AG09319 (cell line): ENCODE data around the gene OSCP1.

Source experiments
- DNase-seq: peaks from one replicate; pipeline ENCODE4 v3.0.0-alpha.2; 2010; ENCODE audit warnings: low read depth; ENCODE audit errors: extremely low read depth
- TF ChIP-seq, protein P1 (sequence below): IDR thresholded peaks from 2 replicates; pipeline ENCODE4 v1.5.1; 2011; ENCODE audit warnings: low read depth, mild to moderate bottlenecking, inconsistent platforms, low read length, moderate library complexity

Gene OSCP1

DNA sequence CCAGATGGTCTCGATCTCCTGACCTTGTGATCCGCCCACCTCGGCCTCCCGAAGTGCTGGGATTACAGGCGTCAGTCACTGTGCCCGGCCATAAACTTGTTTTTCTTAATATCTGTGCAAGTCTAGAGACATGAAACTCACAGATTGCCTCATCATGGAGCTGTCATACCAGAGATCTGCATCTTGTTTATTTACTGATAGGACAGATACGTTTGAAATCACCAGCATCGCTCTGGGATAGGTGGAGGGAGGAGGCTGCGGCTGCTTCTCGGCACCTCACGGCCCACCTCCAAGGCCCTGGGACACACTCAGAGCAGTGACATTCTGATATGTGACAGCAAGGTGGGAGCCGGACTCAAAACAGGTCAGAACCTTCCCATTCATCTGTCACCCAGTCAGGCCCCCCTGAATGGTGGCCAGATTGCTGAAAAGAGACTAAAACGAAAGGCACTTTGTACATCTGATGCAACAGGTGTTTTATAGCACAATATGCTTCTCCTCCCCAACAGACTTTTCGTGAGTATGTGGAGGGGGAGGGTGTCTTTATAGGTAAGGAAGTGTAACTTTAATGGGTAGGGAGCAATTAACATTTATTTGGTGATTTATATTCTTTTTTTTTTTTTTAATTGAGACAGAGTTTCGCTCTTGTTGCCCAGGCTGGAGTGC, 34.5 kb downstream of the OSCP1 start:
- no peak for DNase-seq
- TF ChIP-seq, protein P1, sequence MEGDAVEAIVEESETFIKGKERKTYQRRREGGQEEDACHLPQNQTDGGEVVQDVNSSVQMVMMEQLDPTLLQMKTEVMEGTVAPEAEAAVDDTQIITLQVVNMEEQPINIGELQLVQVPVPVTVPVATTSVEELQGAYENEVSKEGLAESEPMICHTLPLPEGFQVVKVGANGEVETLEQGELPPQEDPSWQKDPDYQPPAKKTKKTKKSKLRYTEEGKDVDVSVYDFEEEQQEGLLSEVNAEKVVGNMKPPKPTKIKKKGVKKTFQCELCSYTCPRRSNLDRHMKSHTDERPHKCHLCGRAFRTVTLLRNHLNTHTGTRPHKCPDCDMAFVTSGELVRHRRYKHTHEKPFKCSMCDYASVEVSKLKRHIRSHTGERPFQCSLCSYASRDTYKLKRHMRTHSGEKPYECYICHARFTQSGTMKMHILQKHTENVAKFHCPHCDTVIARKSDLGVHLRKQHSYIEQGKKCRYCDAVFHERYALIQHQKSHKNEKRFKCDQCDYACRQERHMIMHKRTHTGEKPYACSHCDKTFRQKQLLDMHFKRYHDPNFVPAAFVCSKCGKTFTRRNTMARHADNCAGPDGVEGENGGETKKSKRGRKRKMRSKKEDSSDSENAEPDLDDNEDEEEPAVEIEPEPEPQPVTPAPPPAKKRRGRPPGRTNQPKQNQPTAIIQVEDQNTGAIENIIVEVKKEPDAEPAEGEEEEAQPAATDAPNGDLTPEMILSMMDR, result no peak

DNA sequence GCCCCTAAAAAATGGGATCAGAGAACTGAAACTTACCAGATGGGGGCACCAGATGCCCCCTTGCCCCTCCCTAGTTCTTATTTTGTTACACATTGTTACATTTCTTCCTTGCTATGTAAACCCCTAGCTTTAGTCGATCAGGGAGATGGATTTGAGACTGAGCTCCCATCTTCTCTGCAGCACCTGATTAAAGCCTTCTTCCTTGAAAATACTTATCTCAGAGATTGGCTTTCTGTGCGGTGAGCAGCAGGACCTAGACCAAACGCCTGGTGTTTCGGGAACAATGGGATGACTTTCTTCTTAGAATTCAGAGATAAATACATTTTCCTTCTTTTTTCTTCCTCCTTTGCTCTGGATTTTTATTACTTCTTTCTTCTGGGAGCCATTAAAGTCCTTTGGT, 35.9 kb downstream of the OSCP1 start:
- DNase-seq, result no peak
- TF ChIP-seq, protein P1, result no peak

DNA sequence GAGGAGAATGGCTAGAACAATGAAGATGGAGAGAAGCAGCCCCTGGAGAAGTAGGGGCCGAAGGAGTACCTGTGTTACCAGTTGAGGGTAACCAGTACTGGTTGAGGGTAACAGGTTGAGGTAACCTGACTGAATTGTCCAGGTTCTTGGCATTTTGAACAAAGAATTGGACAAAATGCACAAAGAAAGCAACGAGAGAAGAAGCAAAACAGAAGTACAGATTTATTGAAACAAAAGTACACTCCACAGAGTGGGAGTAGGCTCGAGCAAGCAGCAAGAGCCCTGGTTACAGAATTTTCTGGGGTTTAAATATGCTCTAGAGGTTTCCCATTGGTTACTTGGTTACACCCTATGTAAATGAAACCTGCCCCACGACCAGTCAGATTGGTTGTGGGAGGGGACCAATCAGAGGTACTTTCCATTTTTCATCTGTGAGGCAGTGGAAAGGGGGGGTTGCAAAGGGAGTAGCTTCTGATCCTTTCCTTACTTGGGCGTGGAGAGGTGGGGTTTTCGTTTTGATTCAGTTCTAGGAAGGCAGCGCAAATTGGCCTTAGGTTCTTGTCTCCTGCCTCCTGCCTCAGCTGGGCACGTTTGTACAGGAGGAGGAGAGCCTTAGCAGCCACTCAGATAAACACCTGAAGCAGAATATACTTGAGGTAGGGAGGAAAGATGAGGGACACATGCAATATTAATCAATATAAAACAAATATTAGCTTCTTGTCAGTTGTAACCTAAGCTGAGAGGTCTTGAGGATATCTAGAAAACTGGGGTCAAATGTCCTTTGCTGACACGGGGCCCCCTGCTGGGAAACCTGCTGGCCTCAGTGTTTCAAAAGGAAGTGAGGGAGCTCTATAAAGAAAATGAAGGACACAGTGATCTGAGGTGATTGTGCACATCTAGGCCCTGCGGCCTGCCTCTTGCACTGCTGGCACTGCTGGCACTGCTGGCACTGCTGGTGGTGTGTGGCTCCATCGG, 38.3 kb downstream of the OSCP1 start:
- no peak for DNase-seq
- TF ChIP-seq, protein P1, result no peak

DNA sequence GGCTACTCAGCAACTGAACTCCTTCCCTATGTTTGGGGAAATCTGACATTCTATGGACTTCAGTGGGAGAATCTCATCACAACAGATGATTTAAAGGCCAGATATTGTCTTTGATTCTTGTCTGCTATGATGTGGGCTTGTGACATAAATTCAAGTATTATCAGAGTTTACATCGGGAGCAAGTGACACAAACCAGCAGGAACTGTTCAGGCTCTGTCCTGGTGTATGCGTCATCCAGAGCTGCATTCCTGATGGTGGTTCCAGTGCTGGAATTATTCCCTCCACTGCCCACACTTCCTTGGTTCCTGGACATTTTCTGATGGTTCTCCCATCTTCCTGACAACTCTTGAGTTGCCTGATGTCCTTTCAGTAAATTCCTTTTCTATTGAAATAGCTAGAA, 41.8 kb downstream of the OSCP1 start:
- DNase-seq, result no peak
- TF ChIP-seq, protein P1, result no peak

DNA sequence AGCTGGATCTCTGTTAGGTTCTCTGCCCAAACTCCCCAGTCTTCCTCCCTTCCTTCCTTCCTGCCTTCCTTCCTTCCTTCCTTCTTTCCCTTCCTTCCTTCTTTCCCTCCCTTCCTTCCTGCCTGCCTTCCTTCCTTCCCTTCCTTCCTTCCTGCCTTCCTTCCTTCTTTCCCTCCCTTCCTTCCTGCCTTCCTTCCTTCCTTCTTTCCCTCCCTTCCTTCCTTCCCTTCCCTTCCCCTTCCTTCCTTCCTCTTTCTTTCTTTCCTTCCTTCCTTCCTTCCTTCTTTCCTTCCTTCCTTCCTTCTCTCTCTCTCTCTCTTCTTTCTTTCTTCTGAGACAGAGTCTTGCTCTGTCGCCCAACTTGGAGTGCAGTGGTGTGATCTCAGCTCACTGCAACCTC, 43.8 kb downstream of the OSCP1 start:
- TF ChIP-seq, protein P1, result no peak
- DNase-seq, result no peak

DNA sequence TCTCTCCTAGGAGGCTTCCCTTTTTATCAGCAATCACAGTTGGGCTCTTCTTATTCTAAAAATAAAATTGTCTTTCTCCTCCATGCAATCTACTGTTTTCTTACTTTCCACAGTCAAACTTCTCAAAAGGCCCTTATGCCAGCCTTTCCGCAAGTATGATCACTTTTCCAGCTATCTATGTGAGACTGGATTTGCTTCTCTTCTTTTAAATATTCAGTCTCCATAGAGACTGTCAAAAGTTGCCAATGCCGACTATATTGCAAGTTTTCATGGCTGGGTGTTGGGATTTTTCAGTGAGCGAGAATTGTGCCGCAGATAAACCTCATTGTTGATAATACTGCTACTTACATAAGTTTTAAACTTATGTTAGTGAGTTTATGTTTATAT, 47.8 kb downstream of the OSCP1 start:
- DNase-seq, result no peak
- TF ChIP-seq, protein P1, result no peak
